HL-60 (cell line): ENCODE results near the gene UBE2E2.

ENCODE experiments used
- CTCF ChIP-seq: IDR thresholded peaks from one replicate; pipeline ENCODE4 v1.5.1; 2011; ENCODE audit warnings: low read length, control low read depth, inconsistent platforms; ENCODE audit not compliant: insufficient read depth
- REST ChIP-seq: IDR thresholded peaks from 2 replicates; pipeline ENCODE4 v1.6.1; 2012; ENCODE audit warnings: low read depth; ENCODE audit not compliant: insufficient replicate concordance

GRCh38 chr3:23232854-23233253, 29.7 kb downstream of the UBE2E2 start:
- no peak for TF ChIP-seq CTCF
- TF ChIP-seq REST: no peak
